Stomach (tissue), 4 donors: Measurements from ENCODE around the gene PNPLA6.

ENCODE experiments used
- CTCF ChIP-seq, 7 experiments: fragments of 450-650 bp in 4 of 7; fragments of 200-600 bp in 3 of 7; sonication (generic) in 3 of 7; IDR thresholded peaks; one replicate each; pipeline ENCODE4 v1.5.1; 2016 to 2019; ENCODE audit warnings: antibody characterized with exemption in 7 of 7, control low read depth in 2 of 7, mild to moderate bottlenecking in 1 of 7
- EP300 ChIP-seq: sonication (generic); formaldehyde crosslinking; IDR thresholded peaks from one replicate; pipeline ENCODE4 v1.6.1; 2017; ENCODE audit warnings: antibody characterized with exemption
- POLR2A ChIP-seq, 4 donors: fragments of 450-650 bp; IDR thresholded peaks; one replicate each; pipeline ENCODE4 v1.6.1; 2016; ENCODE audit warnings: antibody characterized with exemption in 4 of 4, control low read depth in 2 of 4, mild to moderate bottlenecking in 1 of 4, moderate library complexity in 1 of 4

DNA sequence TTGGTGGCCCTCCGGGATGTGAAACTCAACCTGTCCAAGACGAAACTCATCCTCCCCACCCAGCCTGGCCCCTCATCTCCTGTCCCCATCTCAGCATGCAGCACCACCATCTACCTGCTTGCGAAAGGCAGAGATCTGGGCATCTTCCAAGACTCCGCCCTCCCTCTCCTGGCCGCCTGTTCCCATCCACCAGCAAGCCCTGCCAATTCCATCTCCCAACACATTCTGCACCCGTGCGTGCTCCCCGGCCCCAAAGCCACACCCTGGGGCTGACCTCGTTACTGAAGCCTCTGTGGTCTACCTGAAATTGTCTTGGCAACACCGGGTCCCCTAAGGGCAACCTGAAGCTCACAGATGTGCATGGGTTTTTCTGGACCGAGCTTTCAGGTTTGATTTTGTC, 46.9 kb downstream of the PNPLA6 start:
- TF ChIP-seq CTCF (IDR thresholded peaks at IDR 0.05) (no peak), EP300 (no peak), POLR2A (IDR thresholded peaks at IDR 0.05) (no peak)
